Measurements from ENCODE around the gene CASTOR2. TPM values are rescaled to one million over a fixed set of nuclear protein-coding genes. Genes with fewer than 3 reads are reported as not detected.

Gene CASTOR2
- total and polyA plus RNA-seq, 10 of the 15 experiments (the other 5 are each of a cell fraction or from before 2014, with no cell fraction given) = 0.18 to 1.1 (median 0.44) TPM; not detected in 4

DNA sequence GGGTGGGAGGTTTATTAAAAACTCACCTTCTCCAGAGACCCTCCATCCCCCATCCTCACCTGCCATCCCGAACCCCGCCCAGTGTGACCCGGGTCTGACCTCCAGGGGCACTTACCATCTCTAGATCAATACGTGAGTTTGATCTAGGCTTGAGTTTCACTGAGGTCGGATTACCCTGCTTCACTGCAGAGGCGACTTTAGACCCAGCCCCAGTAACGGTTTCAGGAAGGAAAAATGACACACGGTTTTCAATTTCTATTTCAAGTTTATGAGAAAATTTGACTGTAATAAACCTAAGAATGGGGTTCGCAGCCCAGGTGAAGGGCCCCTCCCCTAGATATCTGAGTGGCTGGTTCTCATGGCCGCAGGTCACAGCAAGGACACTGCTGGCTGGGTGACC, 76.0 kb downstream of the CASTOR2 start (continued):
- TF ChIP-seq MYC (IDR thresholded peaks at IDR 0.05; ENCODE audit: insufficient read depth, insufficient read length, insufficient replicate concordance, low read length, severe bottlenecking) (no peak), FOXM1 (IDR thresholded peaks at IDR 0.05; ENCODE audit: low read depth, low read length) (no peak), NFXL1 (IDR thresholded peaks at IDR 0.05; ENCODE audit: borderline replicate concordance) (no peak), BHLHE40 (IDR thresholded peaks at IDR 0.05; ENCODE audit: borderline replicate concordance in 1 of 2, low read depth in 2 of 2, low read length in 1 of 2) (no peak), SREBF1 (IDR thresholded peaks at IDR 0.05; ENCODE audit: low read length) (no peak), LARP7 (IDR thresholded peaks at IDR 0.05) (no peak), ETV6 (conservative IDR thresholded peaks at IDR 0.05 in 1 of 2, IDR thresholded peaks at IDR 0.05 in 1 of 2; ENCODE audit: borderline replicate concordance in 1 of 2, low read depth in 1 of 2) (no peak), DPF2 (IDR thresholded peaks at IDR 0.05) (no peak)
- TF ChIP-seq, protein P1, sequence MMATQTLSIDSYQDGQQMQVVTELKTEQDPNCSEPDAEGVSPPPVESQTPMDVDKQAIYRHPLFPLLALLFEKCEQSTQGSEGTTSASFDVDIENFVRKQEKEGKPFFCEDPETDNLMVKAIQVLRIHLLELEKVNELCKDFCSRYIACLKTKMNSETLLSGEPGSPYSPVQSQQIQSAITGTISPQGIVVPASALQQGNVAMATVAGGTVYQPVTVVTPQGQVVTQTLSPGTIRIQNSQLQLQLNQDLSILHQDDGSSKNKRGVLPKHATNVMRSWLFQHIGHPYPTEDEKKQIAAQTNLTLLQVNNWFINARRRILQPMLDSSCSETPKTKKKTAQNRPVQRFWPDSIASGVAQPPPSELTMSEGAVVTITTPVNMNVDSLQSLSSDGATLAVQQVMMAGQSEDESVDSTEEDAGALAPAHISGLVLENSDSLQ (IDR thresholded peaks at IDR 0.05) = no peak

DNA sequence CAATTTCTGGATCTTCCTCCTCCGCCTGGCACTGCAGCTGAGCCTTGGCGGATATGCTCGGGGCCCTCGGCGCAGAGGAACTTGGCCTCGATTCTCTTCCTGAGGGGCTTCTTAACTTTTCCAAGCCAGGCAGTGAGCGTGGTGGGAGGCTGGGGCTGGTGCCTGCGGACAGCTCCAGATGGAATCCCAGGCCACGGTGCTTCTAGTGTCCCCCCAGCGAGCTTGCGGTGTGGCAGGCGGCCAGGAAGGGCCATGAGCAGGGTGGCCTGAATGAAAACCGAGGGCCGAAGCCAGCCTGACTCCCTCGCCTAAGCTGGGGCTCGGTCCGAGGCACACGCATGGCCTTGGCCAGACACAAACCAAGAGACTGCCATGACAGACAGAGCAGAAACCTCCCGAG, 77.8 kb downstream of the CASTOR2 start:
- Histone ChIP-seq H3K27ac (ENCODE audit: control insufficient read depth, insufficient read depth) (no peak overlapping the region), H3K4me2 (ENCODE audit: control insufficient read depth, insufficient read depth) (no peak overlapping the region), H2AFZ (ENCODE audit: control insufficient read depth, low read depth, low read length) (no peak overlapping the region), H3K4me3 (no peak overlapping the region), H3K27me3 (replicated peaks in 1 of 2; ENCODE audit: control insufficient read depth in 2 of 2, insufficient read depth in 2 of 2, low read length in 1 of 2) (no peaks in the 10 kb centered on the region), H3K9me3 (replicated peaks; ENCODE audit: control insufficient read depth, insufficient read depth, low read length) (no peaks in the 10 kb centered on the region), H3K79me2 (ENCODE audit: control insufficient read depth, insufficient read depth, low read length) (no peaks in the 10 kb centered on the region), H4K20me1 (ENCODE audit: control insufficient read depth, insufficient read depth) (no peaks in the 10 kb centered on the region), H3K9ac (ENCODE audit: control insufficient read depth, insufficient read depth, low read length) (no peak overlapping the region), H3K36me3 (ENCODE audit: control insufficient read depth in 2 of 2, insufficient read depth in 2 of 2, low read length in 1 of 2) (peaks cover 3 to 6% of the 10 kb centered on the region in 2 experiments; a peak in 3 of 4 replicates), H3K4me1 (ENCODE audit: control insufficient read depth, insufficient read depth, low read length) (no peaks in the 10 kb centered on the region)
- ATAC-seq = no peak
- no peak for DNase-seq (ENCODE audit: low read depth, low spot score)
- CTCF ChIA-PET = no interaction called here
- TF ChIP-seq, protein P2, sequence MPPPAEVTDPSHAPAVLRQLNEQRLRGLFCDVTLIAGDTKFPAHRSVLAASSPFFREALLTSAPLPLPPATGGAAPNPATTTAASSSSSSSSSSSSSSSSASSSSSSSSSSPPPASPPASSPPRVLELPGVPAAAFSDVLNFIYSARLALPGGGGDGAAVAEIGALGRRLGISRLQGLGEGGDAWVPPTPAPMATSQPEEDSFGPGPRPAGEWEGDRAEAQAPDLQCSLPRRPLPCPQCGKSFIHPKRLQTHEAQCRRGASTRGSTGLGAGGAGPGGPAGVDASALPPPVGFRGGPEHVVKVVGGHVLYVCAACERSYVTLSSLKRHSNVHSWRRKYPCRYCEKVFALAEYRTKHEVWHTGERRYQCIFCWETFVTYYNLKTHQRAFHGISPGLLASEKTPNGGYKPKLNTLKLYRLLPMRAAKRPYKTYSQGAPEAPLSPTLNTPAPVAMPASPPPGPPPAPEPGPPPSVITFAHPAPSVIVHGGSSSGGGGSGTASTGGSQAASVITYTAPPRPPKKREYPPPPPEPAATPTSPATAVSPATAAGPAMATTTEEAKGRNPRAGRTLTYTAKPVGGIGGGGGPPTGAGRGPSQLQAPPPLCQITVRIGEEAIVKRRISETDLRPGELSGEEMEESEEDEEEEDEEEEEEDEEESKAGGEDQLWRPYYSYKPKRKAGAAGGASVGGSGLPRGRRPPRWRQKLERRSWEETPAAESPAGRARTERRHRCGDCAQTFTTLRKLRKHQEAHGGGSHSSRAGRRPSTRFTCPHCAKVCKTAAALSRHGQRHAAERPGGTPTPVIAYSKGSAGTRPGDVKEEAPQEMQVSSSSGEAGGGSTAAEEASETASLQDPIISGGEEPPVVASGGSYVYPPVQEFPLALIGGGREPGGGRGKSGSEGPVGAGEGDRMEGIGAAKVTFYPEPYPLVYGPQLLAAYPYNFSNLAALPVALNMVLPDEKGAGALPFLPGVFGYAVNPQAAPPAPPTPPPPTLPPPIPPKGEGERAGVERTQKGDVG (CRISPR knock-in tag; IDR thresholded peaks at IDR 0.05) = no peak
- TF ChIP-seq EED (IDR thresholded peaks at IDR 0.05; ENCODE audit: low read depth) (no peak), RELA (IDR thresholded peaks at IDR 0.05; ENCODE audit: borderline replicate concordance, partially characterized antibody) (no peak), WRNIP1 (IDR thresholded peaks at IDR 0.05; ENCODE audit: borderline replicate concordance, low read depth, low read length) (no peak), SUPT20H (IDR thresholded peaks at IDR 0.05; ENCODE audit: borderline replicate concordance, control insufficient read depth, low read depth, low read length) (no peak), ZSCAN29 (IDR thresholded peaks at IDR 0.05) (no peak), POLR2A (IDR thresholded peaks at IDR 0.05; ENCODE audit: low read depth, low read length) (no peak), IKZF1 (conservative IDR thresholded peaks at IDR 0.05) (no peak), DPF2 (IDR thresholded peaks at IDR 0.05) (no peak)
- TF ChIP-seq, protein P3, sequence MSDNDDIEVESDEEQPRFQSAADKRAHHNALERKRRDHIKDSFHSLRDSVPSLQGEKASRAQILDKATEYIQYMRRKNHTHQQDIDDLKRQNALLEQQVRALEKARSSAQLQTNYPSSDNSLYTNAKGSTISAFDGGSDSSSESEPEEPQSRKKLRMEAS (IDR thresholded peaks at IDR 0.05; ENCODE audit: low read depth, low read length) = no peak
- TF ChIP-seq, protein P4, sequence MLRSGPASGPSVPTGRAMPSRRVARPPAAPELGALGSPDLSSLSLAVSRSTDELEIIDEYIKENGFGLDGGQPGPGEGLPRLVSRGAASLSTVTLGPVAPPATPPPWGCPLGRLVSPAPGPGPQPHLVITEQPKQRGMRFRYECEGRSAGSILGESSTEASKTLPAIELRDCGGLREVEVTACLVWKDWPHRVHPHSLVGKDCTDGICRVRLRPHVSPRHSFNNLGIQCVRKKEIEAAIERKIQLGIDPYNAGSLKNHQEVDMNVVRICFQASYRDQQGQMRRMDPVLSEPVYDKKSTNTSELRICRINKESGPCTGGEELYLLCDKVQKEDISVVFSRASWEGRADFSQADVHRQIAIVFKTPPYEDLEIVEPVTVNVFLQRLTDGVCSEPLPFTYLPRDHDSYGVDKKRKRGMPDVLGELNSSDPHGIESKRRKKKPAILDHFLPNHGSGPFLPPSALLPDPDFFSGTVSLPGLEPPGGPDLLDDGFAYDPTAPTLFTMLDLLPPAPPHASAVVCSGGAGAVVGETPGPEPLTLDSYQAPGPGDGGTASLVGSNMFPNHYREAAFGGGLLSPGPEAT (IDR thresholded peaks at IDR 0.05; ENCODE audit: low read depth) = no peak
- SMC1A ChIA-PET (ENCODE audit: uncharacterized antibody, unreplicated experiment) = no interaction called here
- 97% methylated on average over 19 of the region's 19 CpGs for WGBS (ENCODE audit: insufficient coverage, insufficient replicate concordance, low lambda C conversion rate, missing lambda C conversion rate)
- in situ Hi-C loops (cut with MboI) = no loop called here
- POLR2A ChIA-PET = no interaction called here
- RAD21 ChIA-PET (ENCODE audit: unreplicated experiment) = no interaction called here
- intact Hi-C loops (cut with micrococcal nuclease; ENCODE audit: unreplicated experiment) = no loop called here
- BruUV-seq (replicated peaks) = no TSS peak
- no peak for FAIRE-seq

All from GM12878 (cell line).